Esophagus squamous epithelium (tissue), 5 donors: ENCODE data around the gene TMEM175. TPM values are rescaled to one million over a fixed set of nuclear protein-coding genes. Genes with fewer than 3 reads are reported as not detected.

Experiments
- DNase-seq: peaks from one replicate; lab custom pipeline; 2025; lab: John Stamatoyannopoulos, UW
- H3K27ac ChIP-seq, 4 donors: fragments of 200-600 bp; sonication (generic); one replicate each; pipeline ENCODE4 v1.5.1; 2016 to 2019; ENCODE audit warnings: mild to moderate bottlenecking in 1 of 4
- H3K27me3 ChIP-seq, 4 donors: fragments of 200-600 bp; sonication (generic); 1 replicate in 3 of 4; 2 replicates in 1 of 4; pipeline versions ENCODE4 v1.5.1 to v1.6.0; 2017 to 2021; ENCODE audit warnings: antibody characterized with exemption in 1 of 4
- H3K36me3 ChIP-seq, 3 donors: fragments of 200-600 bp; sonication (generic); one replicate each; pipeline ENCODE4 v1.5.1; 2016 to 2019
- H3K4me1 ChIP-seq, 3 donors: fragments of 200-600 bp; sonication (generic); one replicate each; pipeline ENCODE4 v1.5.1; 2017 to 2019
- H3K4me3 ChIP-seq, 4 donors: fragments of 200-600 bp; sonication (generic); 1 replicate in 3 of 4; 2 replicates in 1 of 4; pipeline ENCODE4 v1.5.1; 2016 to 2019; ENCODE audit warnings: mild to moderate bottlenecking in 2 of 4, moderate library complexity in 1 of 4
- H3K9me3 ChIP-seq, 3 donors: fragments of 200-600 bp; sonication (generic); one replicate each; pipeline ENCODE4 v1.5.1; 2016 to 2019
- POLR2A ChIP-seq, 4 donors: fragments of 450-650 bp; IDR thresholded peaks; one replicate each; pipeline ENCODE4 v1.6.1; 2017; ENCODE audit warnings: antibody characterized with exemption in 4 of 4, mild to moderate bottlenecking in 4 of 4, moderate library complexity in 3 of 4
- WGBS, 2 donors: methylation state at CpG; one replicate each; pipeline ENCODE4 v1.1.5; 2018; 5-methylcytosine and 5-hydroxymethylcytosine counted together
- intact Hi-C: fragments of 100-400 bp; cut with DNase I; formaldehyde crosslinking; loops from one replicate; pipeline ENCODE4 v1.15.0; 2022
- total RNA-seq, 4 donors: library from RNA; depleted of rRNA; stranded (reverse); fragments of >200 nt; gene quantifications; one replicate each; pipeline ENCODE4 v1.1.0, GENCODE V29; 2016
- TF ChIP-seq, protein P1 (sequence below), 6 experiments: fragments of 450-650 bp in 4 of 6; fragments of 200-600 bp in 2 of 6; sonication (generic) in 2 of 6; IDR thresholded peaks; one replicate each; pipeline ENCODE4 v1.5.1; 2016 to 2019; ENCODE audit warnings: antibody characterized with exemption in 6 of 6, mild to moderate bottlenecking in 4 of 6, moderate library complexity in 4 of 6
- donor health status: DM: yes; HTN: yes; CAD: no.

The TMEM175 gene
- total RNA-seq, 4 donors from 2014 or later, result 8.4 to 22.9 (median 19.7) TPM

DNA sequence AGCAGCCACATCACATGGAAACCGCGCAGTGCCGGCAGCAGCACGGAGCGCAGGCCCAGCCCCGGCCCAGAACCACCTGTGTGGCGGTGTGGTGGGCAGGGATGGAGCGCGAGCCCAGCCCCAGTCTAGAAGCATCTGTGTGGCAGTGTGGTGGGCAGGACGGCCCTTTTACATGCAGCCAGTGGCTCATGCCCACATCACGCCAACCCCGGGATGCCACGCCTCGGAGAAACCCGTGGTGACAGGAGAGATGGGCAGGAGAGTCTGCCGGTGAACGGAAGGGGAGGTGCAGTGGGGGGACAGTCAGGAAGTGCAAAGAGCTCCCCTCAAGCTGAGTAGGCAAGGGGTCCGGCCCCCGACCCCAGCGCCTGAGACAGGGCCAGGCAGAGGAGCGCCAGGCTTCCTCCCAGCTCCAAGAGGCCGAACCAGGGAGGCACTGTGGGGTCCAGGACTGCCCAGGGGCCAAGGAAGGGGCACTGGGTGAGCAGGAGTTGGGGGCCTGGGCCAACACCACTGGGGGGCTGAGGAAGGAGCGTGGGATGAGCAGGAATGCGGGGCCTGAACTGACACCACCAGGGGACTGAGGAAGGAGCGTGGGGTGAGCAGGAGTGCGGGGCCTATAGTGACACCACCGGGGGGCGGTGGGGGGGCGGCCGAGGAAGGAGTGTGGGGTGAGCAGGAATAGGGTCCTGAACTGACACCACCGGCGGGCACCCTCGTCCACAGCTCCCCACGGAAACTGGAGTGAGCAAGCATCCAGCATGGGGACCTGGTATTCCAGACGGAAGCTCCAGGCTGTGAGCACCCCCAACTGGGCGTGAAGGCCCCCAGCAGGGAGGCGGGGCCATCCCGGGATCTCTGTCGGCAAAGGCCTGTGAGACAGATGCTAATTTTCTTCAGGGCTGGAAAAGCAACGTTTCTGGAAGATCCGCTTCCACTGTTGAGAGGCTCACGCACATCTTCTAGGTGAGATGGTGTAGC lies 28.9 kb upstream of the TMEM175 start:
- no peaks in the 10 kb centered on the region for H3K9me3 ChIP-seq
- H3K27ac ChIP-seq, result no peak overlapping the region
- H3K4me1 ChIP-seq, result peaks cover 0 to 16% (median 0%) of the 10 kb centered on the region in 3 donors
- WGBS, 2 donors, result 87 to 91% methylated on average over 16 to 29 of the region's 42 CpGs
- no peak for DNase-seq
- H3K4me3 ChIP-seq, result no peak overlapping the region
- peaks cover 0 to 98% (median 11%) of the 10 kb centered on the region in 3 donors for H3K36me3 ChIP-seq
- no peaks in the 10 kb centered on the region for H3K27me3 ChIP-seq
- intact Hi-C loops, result no loop called here
- TF ChIP-seq, protein P1, sequence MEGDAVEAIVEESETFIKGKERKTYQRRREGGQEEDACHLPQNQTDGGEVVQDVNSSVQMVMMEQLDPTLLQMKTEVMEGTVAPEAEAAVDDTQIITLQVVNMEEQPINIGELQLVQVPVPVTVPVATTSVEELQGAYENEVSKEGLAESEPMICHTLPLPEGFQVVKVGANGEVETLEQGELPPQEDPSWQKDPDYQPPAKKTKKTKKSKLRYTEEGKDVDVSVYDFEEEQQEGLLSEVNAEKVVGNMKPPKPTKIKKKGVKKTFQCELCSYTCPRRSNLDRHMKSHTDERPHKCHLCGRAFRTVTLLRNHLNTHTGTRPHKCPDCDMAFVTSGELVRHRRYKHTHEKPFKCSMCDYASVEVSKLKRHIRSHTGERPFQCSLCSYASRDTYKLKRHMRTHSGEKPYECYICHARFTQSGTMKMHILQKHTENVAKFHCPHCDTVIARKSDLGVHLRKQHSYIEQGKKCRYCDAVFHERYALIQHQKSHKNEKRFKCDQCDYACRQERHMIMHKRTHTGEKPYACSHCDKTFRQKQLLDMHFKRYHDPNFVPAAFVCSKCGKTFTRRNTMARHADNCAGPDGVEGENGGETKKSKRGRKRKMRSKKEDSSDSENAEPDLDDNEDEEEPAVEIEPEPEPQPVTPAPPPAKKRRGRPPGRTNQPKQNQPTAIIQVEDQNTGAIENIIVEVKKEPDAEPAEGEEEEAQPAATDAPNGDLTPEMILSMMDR (IDR thresholded peaks at IDR 0.05), result no peak
- no peak for TF ChIP-seq POLR2A (IDR thresholded peaks at IDR 0.05)

DNA sequence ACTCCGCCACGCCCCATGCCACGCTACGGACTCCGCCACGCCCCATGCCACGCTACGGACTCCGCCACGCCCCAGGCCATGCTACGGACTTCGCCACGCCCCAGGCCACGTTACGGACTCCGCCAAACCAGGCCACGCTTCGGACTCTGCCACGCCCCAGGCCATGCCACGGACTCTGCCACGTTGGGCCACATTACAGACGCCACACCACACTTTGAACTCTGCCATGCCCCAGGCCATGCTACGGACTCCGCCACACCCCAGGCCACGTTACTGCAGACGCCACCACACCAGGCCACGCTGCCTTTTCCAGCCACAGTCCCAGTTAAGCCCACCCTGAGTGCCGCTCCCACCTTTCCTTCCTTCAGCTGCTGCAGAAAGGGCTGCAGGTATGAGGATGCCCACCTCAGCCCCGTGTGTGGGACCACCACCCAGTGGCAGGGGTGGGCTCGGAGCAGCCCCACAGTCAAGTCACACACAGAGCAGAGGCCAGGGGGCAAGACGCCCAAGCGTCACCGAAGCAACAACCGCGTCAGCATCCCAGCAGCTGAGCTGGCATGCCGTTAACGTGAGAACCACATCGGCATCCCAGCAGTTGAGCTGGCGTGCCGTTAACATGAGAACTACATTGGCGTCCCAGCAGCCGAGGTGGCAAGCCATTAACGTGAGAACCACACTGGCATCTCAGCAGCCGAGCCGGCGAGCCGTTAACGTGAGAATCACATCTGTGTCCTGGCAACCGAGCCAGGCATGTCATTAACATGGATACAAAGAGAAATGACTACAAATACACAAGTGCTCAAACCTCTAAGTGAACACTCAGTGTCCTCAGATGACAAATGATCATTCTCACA lies 26.5 kb upstream of the TMEM175 start:
- Histone ChIP-seq H3K4me3 (no peak overlapping the region), H3K36me3 (peaks cover 0 to 98% (median 15%) of the 10 kb centered on the region in 3 donors), H3K9me3 (no peaks in the 10 kb centered on the region), H3K27ac (no peak overlapping the region), H3K4me1 (peaks cover 0 to 18% (median 0%) of the 10 kb centered on the region in 3 donors), H3K27me3 (no peaks in the 10 kb centered on the region)
- WGBS, 2 donors, result 95 to 98% methylated on average over 38 to 42 of the region's 49 CpGs
- TF ChIP-seq, protein P1 (IDR thresholded peaks at IDR 0.05), result no peak
- TF ChIP-seq POLR2A (IDR thresholded peaks at IDR 0.05), result no peak
- DNase-seq, result no peak
- intact Hi-C loops, result no loop called here

DNA sequence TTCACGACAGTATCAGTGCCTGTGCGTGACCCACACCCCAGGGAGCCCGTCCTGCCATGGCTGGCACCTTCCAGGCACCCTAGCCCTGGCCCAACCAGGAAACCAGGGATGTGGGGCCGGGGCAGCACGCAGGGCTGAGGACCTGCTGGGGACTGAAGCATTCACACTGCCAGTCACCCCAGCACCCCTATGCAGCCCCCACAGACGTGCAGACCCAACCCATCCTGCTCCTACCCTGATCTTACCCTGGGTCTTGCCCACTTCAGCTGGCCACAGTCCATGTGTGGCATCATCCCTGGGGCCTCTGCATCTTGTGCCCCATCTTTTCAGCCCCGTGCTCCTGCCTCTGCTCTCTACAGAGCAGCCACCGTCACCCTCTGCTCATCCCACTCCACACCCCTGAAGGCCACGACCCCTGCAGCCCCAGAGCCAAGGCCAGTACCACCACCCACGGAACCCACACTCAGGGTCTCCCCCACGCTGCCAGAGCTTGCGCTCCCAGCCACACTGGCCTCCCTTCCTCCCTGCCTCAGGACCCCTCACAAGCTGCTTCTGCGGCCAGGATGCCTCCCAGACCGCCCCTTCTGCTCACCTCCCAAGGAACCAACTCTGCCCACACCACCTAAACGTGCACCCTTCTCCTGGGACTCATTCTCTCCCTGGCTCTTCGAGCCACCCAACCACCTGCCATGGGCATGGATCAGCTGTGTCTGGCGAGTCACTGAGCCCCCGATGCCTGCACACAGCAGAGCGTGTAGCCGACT lies 25.7 kb upstream of the TMEM175 start:
- H3K9me3 ChIP-seq, result no peaks in the 10 kb centered on the region
- intact Hi-C loops, result no loop called here
- DNase-seq, result no peak
- no peaks in the 10 kb centered on the region for H3K27me3 ChIP-seq
- no peak overlapping the region for H3K27ac ChIP-seq
- H3K4me1 ChIP-seq, result peaks cover 0 to 18% (median 0%) of the 10 kb centered on the region in 3 donors
- H3K4me3 ChIP-seq, result no peak overlapping the region
- peaks cover 0 to 98% (median 23%) of the 10 kb centered on the region in 3 donors for H3K36me3 ChIP-seq
- TF ChIP-seq POLR2A (IDR thresholded peaks at IDR 0.05), result no peak
- TF ChIP-seq, protein P1 (IDR thresholded peaks at IDR 0.05), result no peak
- 95 to 96% methylated on average over 14 to 15 of the region's 20 CpGs for WGBS, 2 donors

DNA sequence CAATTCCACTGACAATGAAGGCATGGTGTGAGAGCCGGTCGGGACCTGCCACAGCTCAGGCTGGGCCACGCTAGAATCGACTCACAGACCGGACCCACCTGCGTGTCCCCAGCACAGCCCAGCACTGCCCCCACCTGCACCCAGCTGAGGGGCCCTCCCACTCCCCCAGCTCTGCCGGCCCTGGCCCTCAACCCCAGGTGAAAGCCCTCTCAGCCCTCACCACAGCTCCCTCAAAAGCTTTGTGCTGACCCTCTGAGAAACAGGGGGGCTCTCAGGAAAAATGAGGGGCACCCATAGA lies 25.2 kb upstream of the TMEM175 start:
- no CpG with 5 or more reads among the region's 7 CpGs for WGBS, 2 donors
- TF ChIP-seq POLR2A (IDR thresholded peaks at IDR 0.05), result no peak
- TF ChIP-seq, protein P1 (IDR thresholded peaks at IDR 0.05), result no peak
- no peaks in the 10 kb centered on the region for H3K9me3 ChIP-seq
- peaks cover 0 to 23% (median under 1%) of the 10 kb centered on the region in 3 donors for H3K4me1 ChIP-seq
- no peaks in the 10 kb centered on the region for H3K27me3 ChIP-seq
- no peak for DNase-seq
- peaks cover 3 to 98% (median 24%) of the 10 kb centered on the region in 3 donors for H3K36me3 ChIP-seq
- H3K4me3 ChIP-seq, result no peak overlapping the region
- intact Hi-C loops, result no loop called here
- no peak overlapping the region for H3K27ac ChIP-seq
